IMR-90 (cell line): ENCODE data around the gene KRTAP5-7.

ENCODE experiments used
- CHD1 ChIP-seq: IDR thresholded peaks from 2 replicates; pipeline ENCODE4 v1.6.1; 2012; ENCODE audit warnings: low read depth, low read length, improper control_type of control experiment
- MAZ ChIP-seq: IDR thresholded peaks from 2 replicates; pipeline ENCODE4 v1.6.1; 2012; ENCODE audit warnings: low read depth, mild to moderate bottlenecking, low read length, improper control_type of control experiment, moderate library complexity, borderline replicate concordance
- POLR2A ChIP-seq: IDR thresholded peaks from 2 replicates; pipeline ENCODE4 v1.6.1; 2012; ENCODE audit warnings: mild to moderate bottlenecking, low read depth, low read length
- SMC3 ChIP-seq: fragments of 150-350 bp; IDR thresholded peaks from 2 replicates; pipeline ENCODE4 v1.6.1; 2016; ENCODE audit warnings: low read depth, mild to moderate bottlenecking, antibody characterized with exemption, low read length, moderate library complexity
- TF ChIP-seq, protein P1 (sequence below): conservative IDR thresholded peaks from 2 replicates; pipeline ENCODE4 v1.5.1; 2012; ENCODE audit warnings: mild to moderate bottlenecking, low read depth, low read length, improper control_type of control experiment

DNA sequence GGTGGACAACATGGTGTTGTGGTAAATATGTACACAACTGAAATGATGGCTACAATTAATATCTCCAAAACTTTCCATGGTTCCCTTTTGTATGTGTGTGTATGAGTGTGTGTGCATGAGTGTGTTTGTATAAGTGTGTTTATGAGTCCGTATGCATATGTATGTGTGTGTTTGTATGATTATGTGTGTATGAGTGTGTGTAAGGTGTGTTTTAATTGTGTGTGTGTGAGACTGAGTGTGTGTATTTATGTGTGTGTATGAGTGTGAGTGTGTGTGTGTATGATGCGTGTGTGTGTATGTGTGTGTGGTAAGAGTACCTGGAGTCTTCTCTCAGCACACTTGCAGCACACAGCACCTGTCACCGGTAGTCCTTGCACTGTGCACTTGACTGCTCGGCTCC is 29.0 kb downstream of the KRTAP5-7 start:
- TF ChIP-seq POLR2A (no peak), MAZ (no peak), CHD1 (no peak), SMC3 (no peak)
- TF ChIP-seq, protein P1, sequence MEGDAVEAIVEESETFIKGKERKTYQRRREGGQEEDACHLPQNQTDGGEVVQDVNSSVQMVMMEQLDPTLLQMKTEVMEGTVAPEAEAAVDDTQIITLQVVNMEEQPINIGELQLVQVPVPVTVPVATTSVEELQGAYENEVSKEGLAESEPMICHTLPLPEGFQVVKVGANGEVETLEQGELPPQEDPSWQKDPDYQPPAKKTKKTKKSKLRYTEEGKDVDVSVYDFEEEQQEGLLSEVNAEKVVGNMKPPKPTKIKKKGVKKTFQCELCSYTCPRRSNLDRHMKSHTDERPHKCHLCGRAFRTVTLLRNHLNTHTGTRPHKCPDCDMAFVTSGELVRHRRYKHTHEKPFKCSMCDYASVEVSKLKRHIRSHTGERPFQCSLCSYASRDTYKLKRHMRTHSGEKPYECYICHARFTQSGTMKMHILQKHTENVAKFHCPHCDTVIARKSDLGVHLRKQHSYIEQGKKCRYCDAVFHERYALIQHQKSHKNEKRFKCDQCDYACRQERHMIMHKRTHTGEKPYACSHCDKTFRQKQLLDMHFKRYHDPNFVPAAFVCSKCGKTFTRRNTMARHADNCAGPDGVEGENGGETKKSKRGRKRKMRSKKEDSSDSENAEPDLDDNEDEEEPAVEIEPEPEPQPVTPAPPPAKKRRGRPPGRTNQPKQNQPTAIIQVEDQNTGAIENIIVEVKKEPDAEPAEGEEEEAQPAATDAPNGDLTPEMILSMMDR, result no peak
